Measurements from ENCODE around the gene PIM1. TPM values are rescaled to one million over a fixed set of nuclear protein-coding genes. Genes with fewer than 3 reads are reported as not detected.

The PIM1 gene
- total RNA-seq, 1 donor from 2014 or later: 9.1 TPM

- Histone ChIP-seq H3F3A (ENCODE audit: low read depth) (peaks cover 21% of the 10 kb centered on the region), H3K4me2 (no peak overlapping the region), H3K9ac (no peak overlapping the region), H3K79me2 (ENCODE audit: low read depth) (peaks cover 35% of the 10 kb centered on the region), H3K4me3 (no peak overlapping the region), H3K36me3 (peaks cover 3% of the 10 kb centered on the region), H3K9me3 (ENCODE audit: low read depth) (no peaks in the 10 kb centered on the region), H2AFZ (replicated peaks) (no peak overlapping the region), H4K20me1 (ENCODE audit: low read depth) (peaks cover 23% of the 10 kb centered on the region), H3K4me1 (peaks cover 4% of the 10 kb centered on the region), H3K27me3 (no peaks in the 10 kb centered on the region), H3K27ac (no peak overlapping the region)
- no peaks in the 10 kb centered on the region for H3K9me3 Mint-ChIP-seq
- H3K27me3 Mint-ChIP-seq (ENCODE audit: insufficient read depth, low read depth): peaks cover 8% of the 10 kb centered on the region
- peaks cover 10% of the 10 kb centered on the region for H3K36me3 Mint-ChIP-seq
- H3K27ac Mint-ChIP-seq: no peak overlapping the region
- DNase-seq (ENCODE audit: low spot score): no peak
- H3K4me1 Mint-ChIP-seq: peaks cover 21% of the 10 kb centered on the region
- H3K4me3 Mint-ChIP-seq: no peak overlapping the region
- TF ChIP-seq EZH2 (IDR thresholded peaks at IDR 0.05): no peak
- TF ChIP-seq CTCF (IDR thresholded peaks at IDR 0.05): no peak
- TF ChIP-seq EZH2phosphoT487 (IDR thresholded peaks at IDR 0.05): no peak
These were observed 4.8 kb downstream of the PIM1 start for GRCh38 chr6:37174515-37175331.

GRCh38 chr6:37175332-37176267 is 5.6 kb downstream of the PIM1 start:
- DNase-seq (ENCODE audit: low spot score): no peak
- Histone ChIP-seq H2AFZ (replicated peaks) (no peak overlapping the region), H3F3A (ENCODE audit: low read depth) (peaks cover 21% of the 10 kb centered on the region), H3K4me1 (peaks cover 4% of the 10 kb centered on the region), H3K9me3 (ENCODE audit: low read depth) (no peaks in the 10 kb centered on the region), H3K9ac (no peak overlapping the region), H3K4me3 (no peak overlapping the region), H3K4me2 (no peak overlapping the region), H3K27me3 (no peaks in the 10 kb centered on the region), H4K20me1 (ENCODE audit: low read depth) (peaks cover 23% of the 10 kb centered on the region), H3K36me3 (peaks cover 3% of the 10 kb centered on the region), H3K27ac (no peak overlapping the region), H3K79me2 (ENCODE audit: low read depth) (peaks cover 30% of the 10 kb centered on the region)
- Mint-ChIP-seq H3K4me1 (peaks cover 21% of the 10 kb centered on the region), H3K27me3 (ENCODE audit: insufficient read depth, low read depth) (peaks cover 8% of the 10 kb centered on the region), H3K9me3 (no peaks in the 10 kb centered on the region), H3K27ac (no peak overlapping the region), H3K4me3 (no peak overlapping the region), H3K36me3 (peaks cover 10% of the 10 kb centered on the region)
- no peak for TF ChIP-seq EZH2phosphoT487 (IDR thresholded peaks at IDR 0.05)
- no peak for TF ChIP-seq CTCF (IDR thresholded peaks at IDR 0.05)
- TF ChIP-seq EZH2 (IDR thresholded peaks at IDR 0.05): no peak

- no peak overlapping the region for H3K27ac Mint-ChIP-seq
- Histone ChIP-seq H3K4me3 (no peak overlapping the region), H3K36me3 (peaks cover 3% of the 10 kb centered on the region), H3K79me2 (ENCODE audit: low read depth) (peaks cover 21% of the 10 kb centered on the region), H3K9ac (no peak overlapping the region), H3K4me1 (peaks cover 4% of the 10 kb centered on the region), H2AFZ (replicated peaks) (no peak overlapping the region), H3K4me2 (no peak overlapping the region), H3K9me3 (ENCODE audit: low read depth) (no peaks in the 10 kb centered on the region), H3K27me3 (no peaks in the 10 kb centered on the region), H4K20me1 (ENCODE audit: low read depth) (peaks cover 15% of the 10 kb centered on the region), H3F3A (ENCODE audit: low read depth) (peaks cover 19% of the 10 kb centered on the region), H3K27ac (no peak overlapping the region)
- H3K27me3 Mint-ChIP-seq (ENCODE audit: insufficient read depth, low read depth): peaks cover 8% of the 10 kb centered on the region
- peaks cover 21% of the 10 kb centered on the region for H3K4me1 Mint-ChIP-seq
- no peak for DNase-seq (ENCODE audit: low spot score)
- peak overlapping the region; percentile 48 for H3K4me3 Mint-ChIP-seq
- peaks cover 10% of the 10 kb centered on the region for H3K36me3 Mint-ChIP-seq
- H3K9me3 Mint-ChIP-seq: no peaks in the 10 kb centered on the region
- TF ChIP-seq EZH2phosphoT487 (IDR thresholded peaks at IDR 0.05) (no peak), CTCF (IDR thresholded peaks at IDR 0.05) (no peak), EZH2 (IDR thresholded peaks at IDR 0.05) (no peak)
These were observed 6.5 kb downstream of the PIM1 start for GRCh38 chr6:37176268-37177076.
